HG03439 (cell line): ENCODE results near the gene N4BP3.

Experiments used
- ATAC-seq: cut with Tn5 transposase; IDR thresholded peaks from one replicate; pipeline ENCODE4 v1.9.1; 2021; ENCODE audit warnings: mild to moderate bottlenecking, moderate library complexity; ENCODE audit not compliant: unreplicated experiment

N4BP3 gene

GRCh38 chr5:178094345-178094744, 19.0 kb upstream of the N4BP3 start:
- no peak for ATAC-seq

- no peak for ATAC-seq
These were observed 14.6 kb upstream of the N4BP3 start for GRCh38 chr5:178098685-178099084.

GRCh38 chr5:178103612-178104011, 9.7 kb upstream of the N4BP3 start:
- ATAC-seq, result no peak

GRCh38 chr5:178104492-178104891, 8.8 kb upstream of the N4BP3 start:
- no peak for ATAC-seq

- ATAC-seq, result no peak
These were observed 7.2 kb upstream of the N4BP3 start for GRCh38 chr5:178106086-178106485.

- ATAC-seq, result no peak
These were observed 6.6 kb upstream of the N4BP3 start for GRCh38 chr5:178106556-178107239.

- ATAC-seq, result no peak
These were observed 5.5 kb upstream of the N4BP3 start for GRCh38 chr5:178107756-178108310.

- no peak for ATAC-seq
These were observed 4.9 kb upstream of the N4BP3 start for GRCh38 chr5:178108446-178108845.

- no peak for ATAC-seq
These were observed 4.4 kb upstream of the N4BP3 start for GRCh38 chr5:178108966-178109365.

- no peak for ATAC-seq
These were observed 2.8 kb upstream of the N4BP3 start for GRCh38 chr5:178110511-178110910.

- ATAC-seq, result no peak
These were observed 1.4 kb upstream of the N4BP3 start for GRCh38 chr5:178111925-178112324.

- ATAC-seq, result no peak
These were observed 787 bp upstream of the N4BP3 start for GRCh38 chr5:178112545-178112944.

- no peak for ATAC-seq
These were observed 551 bp downstream of the N4BP3 start for GRCh38 chr5:178113841-178114324.

GRCh38 chr5:178114325-178115135, 1.2 kb downstream of the N4BP3 start:
- ATAC-seq, result no peak

GRCh38 chr5:178115136-178115813, 1.9 kb downstream of the N4BP3 start:
- ATAC-seq, result no peak

GRCh38 chr5:178115814-178116142, 2.4 kb downstream of the N4BP3 start:
- no peak for ATAC-seq

- ATAC-seq, result peak; percentile 28
These were observed 3.0 kb downstream of the N4BP3 start for GRCh38 chr5:178116143-178116885.

GRCh38 chr5:178117923-178118701, 4.8 kb downstream of the N4BP3 start:
- no peak for ATAC-seq

- ATAC-seq, result no peak
These were observed 6.7 kb downstream of the N4BP3 start for GRCh38 chr5:178119915-178120606.
